ENCODE data around the gene ZNF487. TPM values are rescaled to one million over a fixed set of nuclear protein-coding genes. Genes with fewer than 3 reads are reported as not detected.

Gene ZNF487
- total and polyA plus RNA-seq, 2 experiments from 2014 or later, result 2.9 to 4.6 TPM

- Mint-ChIP-seq H3K9me3 (peaks cover 55% of the 10 kb centered on the region), H3K27me3 (ENCODE audit: insufficient read depth, low read depth, poor library complexity) (peaks cover 2% of the 10 kb centered on the region), H3K4me1 (no peaks in the 10 kb centered on the region), H3K27ac (no peak overlapping the region), H3K4me3 (no peak overlapping the region), H3K36me3 (ENCODE audit: low read depth) (peaks cover 4% of the 10 kb centered on the region; the same call in 1 of the 3 replicates)
- Histone ChIP-seq H3K27me3 (ENCODE audit: insufficient read depth) (no peaks in the 10 kb centered on the region), H3K27ac (ENCODE audit: low read depth) (no peak overlapping the region), H3K79me2 (replicated peaks; ENCODE audit: insufficient read depth) (no peaks in the 10 kb centered on the region), H3K4me2 (no peak overlapping the region), H3K4me3 (no peak overlapping the region), H3K4me1 (ENCODE audit: insufficient read depth) (no peaks in the 10 kb centered on the region), H3K36me3 (ENCODE audit: insufficient read depth) (no peaks in the 10 kb centered on the region), H2AFZ (0 out of 2 replicates have a peak overlapping the region, but pooled peaks have one; percentile 10), H4K20me1 (replicated peaks; ENCODE audit: insufficient read depth) (no peaks in the 10 kb centered on the region), H3F3A (replicated peaks; ENCODE audit: low read depth) (no peaks in the 10 kb centered on the region), H3K9me2 (ENCODE audit: insufficient read depth) (no peaks in the 10 kb centered on the region)
- DNase-seq (ENCODE audit: low spot score), result no peak
- ATAC-seq, result no peak
- TF ChIP-seq EZH2phosphoT487 (IDR thresholded peaks at IDR 0.05; ENCODE audit: unreplicated experiment) (no peak), REST (IDR thresholded peaks at IDR 0.05; ENCODE audit: unreplicated experiment) (no peak), CREB1 (CRISPR knock-in tag; IDR thresholded peaks at IDR 0.05; ENCODE audit: low read depth) (no peak), ZNF462 (CRISPR knock-in tag; IDR thresholded peaks at IDR 0.05) (no peak), JUNB (IDR thresholded peaks at IDR 0.05; ENCODE audit: unreplicated experiment) (no peak), NANOG (IDR thresholded peaks at IDR 0.05; ENCODE audit: borderline replicate concordance) (no peak), ZNF331 (CRISPR knock-in tag; IDR thresholded peaks at IDR 0.05; ENCODE audit: low read depth) (no peak), ETS1 (IDR thresholded peaks at IDR 0.05) (no peak), CTCF (conservative IDR thresholded peaks at IDR 0.05; ENCODE audit: low read depth in 2 of 2) (no peak), ZNF114 (CRISPR knock-in tag; IDR thresholded peaks at IDR 0.05) (no peak), POLR2AphosphoS5 (IDR thresholded peaks at IDR 0.05; ENCODE audit: low read depth) (no peak), STAT1 (IDR thresholded peaks at IDR 0.05; ENCODE audit: unreplicated experiment) (no peak), EZH2 (IDR thresholded peaks at IDR 0.05; ENCODE audit: low read depth, unreplicated experiment) (no peak)
Measured at GRCh38 chr10:43491855-43492254, 54.9 kb downstream of the ZNF487 start.

Data from GM23338 (cell line).